SH-SY5Y (cell line): Measurements from ENCODE around the gene NXPH1.

Source experiments
- GATA2 ChIP-seq: IDR thresholded peaks from 2 replicates; pipeline ENCODE4 v1.6.1; 2011; ENCODE audit warnings: mild to moderate bottlenecking, low read depth, low read length
- GATA3 ChIP-seq: IDR thresholded peaks from 2 replicates; pipeline ENCODE4 v1.6.1; 2011; ENCODE audit warnings: low read depth, mild to moderate bottlenecking, low read length, moderate library complexity

GRCh38 chr7:8613191-8613590, 179.8 kb downstream of the NXPH1 start:
- TF ChIP-seq GATA2 (no peak), GATA3 (no peak)
